ENCODE results near the gene PDCD4.

PDCD4 gene

GRCh38 chr10:110842326-110842904 lies 29.3 kb upstream of the PDCD4 start:
- DNase-seq (ENCODE audit: low read depth) = no peak

- DNase-seq (ENCODE audit: low read depth) = no peak
Observed at GRCh38 chr10:110843031-110843430, 28.7 kb upstream of the PDCD4 start.

- DNase-seq (ENCODE audit: low read depth) = no peak
Observed at GRCh38 chr10:110843796-110844616, 27.7 kb upstream of the PDCD4 start.

- no peak for DNase-seq (ENCODE audit: low read depth)
Observed at GRCh38 chr10:110844617-110844881, 27.2 kb upstream of the PDCD4 start.

GRCh38 chr10:110845192-110845755 lies 26.5 kb upstream of the PDCD4 start:
- DNase-seq (ENCODE audit: low read depth) = no peak

- no peak for DNase-seq (ENCODE audit: low read depth)
Observed at GRCh38 chr10:110845756-110846620, 25.7 kb upstream of the PDCD4 start.

- no peak for DNase-seq (ENCODE audit: low read depth)
Observed at GRCh38 chr10:110847374-110847773, 24.4 kb upstream of the PDCD4 start.

GRCh38 chr10:110848106-110848505 lies 23.6 kb upstream of the PDCD4 start:
- DNase-seq (ENCODE audit: low read depth) = no peak

GRCh38 chr10:110850099-110850498 lies 21.6 kb upstream of the PDCD4 start:
- no peak for DNase-seq (ENCODE audit: low read depth)

- DNase-seq (ENCODE audit: low read depth) = no peak
Observed at GRCh38 chr10:110851020-110851612, 20.6 kb upstream of the PDCD4 start.

- no peak for DNase-seq (ENCODE audit: low read depth)
Observed at GRCh38 chr10:110852255-110852896, 19.4 kb upstream of the PDCD4 start.

GRCh38 chr10:110852947-110853346 lies 18.8 kb upstream of the PDCD4 start:
- DNase-seq (ENCODE audit: low read depth) = no peak

GRCh38 chr10:110853921-110854605 lies 17.7 kb upstream of the PDCD4 start:
- no peak for DNase-seq (ENCODE audit: low read depth)

GRCh38 chr10:110857265-110858171 lies 14.2 kb upstream of the PDCD4 start:
- no peak for DNase-seq (ENCODE audit: low read depth)

GRCh38 chr10:110858297-110858934 lies 13.3 kb upstream of the PDCD4 start:
- no peak for DNase-seq (ENCODE audit: low read depth)

GRCh38 chr10:110859206-110859972 lies 12.3 kb upstream of the PDCD4 start:
- no peak for DNase-seq (ENCODE audit: low read depth)

- DNase-seq (ENCODE audit: low read depth) = no peak
Observed at GRCh38 chr10:110859973-110860376, 11.8 kb upstream of the PDCD4 start.

GRCh38 chr10:110860576-110861241 lies 11.0 kb upstream of the PDCD4 start:
- DNase-seq (ENCODE audit: low read depth) = no peak

Data from stimulated activated CD8-positive, alpha-beta memory T cell treated with anti-CD3 and anti-CD28 coated beads, Interleukin-4, amount 100 ng/mL, for 24 hours (primary cell).